ENCODE results near the gene UBN2.
A peak's percentile ranks its signal among the peaks of the same experiment; 100 is the strongest.
"Not testable (repeated sequence)": the region's sequence is repeated elsewhere in the genome, so short reads cannot be mapped to it uniquely, and the experiment has no call there.

UBN2 gene

GRCh38 chr7:139212133-139212532 lies 18.9 kb upstream of the UBN2 start:
- no peaks in the 10 kb centered on the region for H3K4me1 ChIP-seq (ENCODE audit: control insufficient read depth, insufficient read depth, low read length, poor library complexity, severe bottlenecking)
- H3K36me3 ChIP-seq (ENCODE audit: control insufficient read depth, insufficient read depth, low read length), result no peaks in the 10 kb centered on the region
- no peaks in the 10 kb centered on the region for H3K9me3 ChIP-seq (ENCODE audit: control insufficient read depth, low read length)
- H3K27ac ChIP-seq (ENCODE audit: low read depth, low read length, severe bottlenecking), result no peak overlapping the region
- no peak overlapping the region for H3K4me3 ChIP-seq (ENCODE audit: extremely low read depth, insufficient read depth, low read length, poor library complexity, severe bottlenecking)
- 89 to 90% methylated on average over 1 of the region's 2 CpGs for WGBS, 2 experiments (ENCODE audit: insufficient coverage in 2 of 2)

- H3K4me3 ChIP-seq (ENCODE audit: extremely low read depth, insufficient read depth, low read length, poor library complexity, severe bottlenecking); H3K9me3 ChIP-seq (ENCODE audit: control insufficient read depth, low read length); H3K4me1 ChIP-seq (ENCODE audit: control insufficient read depth, insufficient read depth, low read length, poor library complexity, severe bottlenecking); H3K36me3 ChIP-seq (ENCODE audit: control insufficient read depth, insufficient read depth, low read length); H3K27ac ChIP-seq (ENCODE audit: low read depth, low read length, severe bottlenecking): not testable (repeated sequence)
- no CpG with 5 or more reads among the region's 6 CpGs for whole genome bisulfite sequencing, 2 experiments (ENCODE audit: insufficient coverage in 2 of 2)
Observed at GRCh38 chr7:139213489-139213888, 17.5 kb upstream of the UBN2 start.

- 63 to 78% methylated on average over 1 of the region's 1 CpG for WGBS, 2 experiments (ENCODE audit: insufficient coverage in 2 of 2)
- H3K9me3 ChIP-seq (ENCODE audit: control insufficient read depth, low read length), result no peaks in the 10 kb centered on the region
- no peak overlapping the region for H3K4me3 ChIP-seq (ENCODE audit: extremely low read depth, insufficient read depth, low read length, poor library complexity, severe bottlenecking)
- H3K36me3 ChIP-seq (ENCODE audit: control insufficient read depth, insufficient read depth, low read length), result no peaks in the 10 kb centered on the region
- no peaks in the 10 kb centered on the region for H3K4me1 ChIP-seq (ENCODE audit: control insufficient read depth, insufficient read depth, low read length, poor library complexity, severe bottlenecking)
- H3K27ac ChIP-seq (ENCODE audit: low read depth, low read length, severe bottlenecking), result no peak overlapping the region
Observed at GRCh38 chr7:139218173-139218572, 12.9 kb upstream of the UBN2 start.

- no peaks in the 10 kb centered on the region for H3K36me3 ChIP-seq (ENCODE audit: control insufficient read depth, insufficient read depth, low read length)
- no peak overlapping the region for H3K27ac ChIP-seq (ENCODE audit: low read depth, low read length, severe bottlenecking)
- no peaks in the 10 kb centered on the region for H3K4me1 ChIP-seq (ENCODE audit: control insufficient read depth, insufficient read depth, low read length, poor library complexity, severe bottlenecking)
- no peaks in the 10 kb centered on the region for H3K9me3 ChIP-seq (ENCODE audit: control insufficient read depth, low read length)
- no peak overlapping the region for H3K4me3 ChIP-seq (ENCODE audit: extremely low read depth, insufficient read depth, low read length, poor library complexity, severe bottlenecking)
- no CpG with 5 or more reads among the region's 2 CpGs for WGBS, 2 experiments (ENCODE audit: insufficient coverage in 2 of 2)
Observed at GRCh38 chr7:139224219-139224618, 6.8 kb upstream of the UBN2 start.

- not testable (repeated sequence) for H3K36me3 ChIP-seq (ENCODE audit: control insufficient read depth, insufficient read depth, low read length); H3K4me3 ChIP-seq (ENCODE audit: extremely low read depth, insufficient read depth, low read length, poor library complexity, severe bottlenecking); H3K4me1 ChIP-seq (ENCODE audit: control insufficient read depth, insufficient read depth, low read length, poor library complexity, severe bottlenecking); H3K9me3 ChIP-seq (ENCODE audit: control insufficient read depth, low read length); H3K27ac ChIP-seq (ENCODE audit: low read depth, low read length, severe bottlenecking)
- 85 to 98% methylated on average over 13 to 14 of the region's 18 CpGs for WGBS, 2 experiments (ENCODE audit: insufficient coverage in 2 of 2)
Observed at GRCh38 chr7:139224836-139225235, 6.2 kb upstream of the UBN2 start.

GRCh38 chr7:139225286-139226157 lies 5.5 kb upstream of the UBN2 start:
- H3K4me3 ChIP-seq (ENCODE audit: extremely low read depth, insufficient read depth, low read length, poor library complexity, severe bottlenecking), result not testable (repeated sequence)

GRCh38 chr7:139226158-139226515 lies 4.9 kb upstream of the UBN2 start:
- H3K4me1 ChIP-seq (ENCODE audit: control insufficient read depth, insufficient read depth, low read length, poor library complexity, severe bottlenecking); H3K4me3 ChIP-seq (ENCODE audit: extremely low read depth, insufficient read depth, low read length, poor library complexity, severe bottlenecking); H3K9me3 ChIP-seq (ENCODE audit: control insufficient read depth, low read length); H3K27ac ChIP-seq (ENCODE audit: low read depth, low read length, severe bottlenecking); H3K36me3 ChIP-seq (ENCODE audit: control insufficient read depth, insufficient read depth, low read length): not testable (repeated sequence)
- 93 to 94% methylated on average over 13 to 19 of the region's 23 CpGs for WGBS, 2 experiments (ENCODE audit: insufficient coverage in 2 of 2)

More at GRCh38 chr7:139225286-139226157, 5.5 kb upstream of the UBN2 start:
- H3K36me3 ChIP-seq (ENCODE audit: control insufficient read depth, insufficient read depth, low read length); H3K27ac ChIP-seq (ENCODE audit: low read depth, low read length, severe bottlenecking); H3K9me3 ChIP-seq (ENCODE audit: control insufficient read depth, low read length); H3K4me1 ChIP-seq (ENCODE audit: control insufficient read depth, insufficient read depth, low read length, poor library complexity, severe bottlenecking): not testable (repeated sequence)
- 97 to 98% methylated on average over 37 to 53 of the region's 60 CpGs for WGBS, 2 experiments (ENCODE audit: insufficient coverage in 2 of 2)

- not testable (repeated sequence) for H3K36me3 ChIP-seq (ENCODE audit: control insufficient read depth, insufficient read depth, low read length); H3K9me3 ChIP-seq (ENCODE audit: control insufficient read depth, low read length); H3K4me1 ChIP-seq (ENCODE audit: control insufficient read depth, insufficient read depth, low read length, poor library complexity, severe bottlenecking); H3K27ac ChIP-seq (ENCODE audit: low read depth, low read length, severe bottlenecking); H3K4me3 ChIP-seq (ENCODE audit: extremely low read depth, insufficient read depth, low read length, poor library complexity, severe bottlenecking)
- WGBS, 2 experiments (ENCODE audit: insufficient coverage in 2 of 2), result 98 to 100% methylated on average over 5 to 6 of the region's 8 CpGs
Observed at GRCh38 chr7:139226988-139227488, 4.0 kb upstream of the UBN2 start.

GRCh38 chr7:139230023-139230422 lies 1.0 kb upstream of the UBN2 start:
- no peaks in the 10 kb centered on the region for H3K9me3 ChIP-seq (ENCODE audit: control insufficient read depth, low read length)
- WGBS, 2 experiments (ENCODE audit: insufficient coverage in 2 of 2), result 86 to 97% methylated on average over 6 of the region's 8 CpGs
- H3K27ac ChIP-seq (ENCODE audit: low read depth, low read length, severe bottlenecking), result no peak overlapping the region
- no peaks in the 10 kb centered on the region for H3K36me3 ChIP-seq (ENCODE audit: control insufficient read depth, insufficient read depth, low read length)
- peak overlapping the region; percentile 84 for H3K4me3 ChIP-seq (ENCODE audit: extremely low read depth, insufficient read depth, low read length, poor library complexity, severe bottlenecking)
- H3K4me1 ChIP-seq (ENCODE audit: control insufficient read depth, insufficient read depth, low read length, poor library complexity, severe bottlenecking), result no peaks in the 10 kb centered on the region

- H3K4me1 ChIP-seq (ENCODE audit: control insufficient read depth, insufficient read depth, low read length, poor library complexity, severe bottlenecking), result no peaks in the 10 kb centered on the region
- 2 to 8% methylated on average over 7 to 11 of the region's 12 CpGs for WGBS, 2 experiments (ENCODE audit: insufficient coverage in 2 of 2)
- no peaks in the 10 kb centered on the region for H3K36me3 ChIP-seq (ENCODE audit: control insufficient read depth, insufficient read depth, low read length)
- H3K27ac ChIP-seq (ENCODE audit: low read depth, low read length, severe bottlenecking), result peak overlapping the region; percentile 79
- H3K4me3 ChIP-seq (ENCODE audit: extremely low read depth, insufficient read depth, low read length, poor library complexity, severe bottlenecking), result peak overlapping the region; percentile 84
- no peaks in the 10 kb centered on the region for H3K9me3 ChIP-seq (ENCODE audit: control insufficient read depth, low read length)
Observed at GRCh38 chr7:139230484-139230773, 608 bp upstream of the UBN2 start.

GRCh38 chr7:139231513-139232376 lies 708 bp downstream of the UBN2 start:
- 0 to 1% methylated on average over 31 to 83 of the region's 101 CpGs for WGBS, 2 experiments (ENCODE audit: insufficient coverage in 2 of 2)
- no peaks in the 10 kb centered on the region for H3K9me3 ChIP-seq (ENCODE audit: control insufficient read depth, low read length)
- H3K4me3 ChIP-seq (ENCODE audit: extremely low read depth, insufficient read depth, low read length, poor library complexity, severe bottlenecking), result peak overlapping the region; percentile 84
- H3K27ac ChIP-seq (ENCODE audit: low read depth, low read length, severe bottlenecking), result peak overlapping the region; percentile 79
- no peaks in the 10 kb centered on the region for H3K4me1 ChIP-seq (ENCODE audit: control insufficient read depth, insufficient read depth, low read length, poor library complexity, severe bottlenecking)
- peaks cover under 1% of the 10 kb centered on the region for H3K36me3 ChIP-seq (ENCODE audit: control insufficient read depth, insufficient read depth, low read length)

Measured in mesodermal cell (in vitro differentiated cells).